Mammary epithelial cell (primary cell): ENCODE results near the gene KIF13A.

Experiments
- EZH2 ChIP-seq: IDR thresholded peaks from 2 replicates; pipeline ENCODE4 v1.6.1; 2012; ENCODE audit warnings: low read length, inconsistent platforms, borderline replicate concordance
- TF ChIP-seq, protein P1 (sequence below), 2 donors: IDR thresholded peaks in 1 of 2; conservative IDR thresholded peaks in 1 of 2; 2 replicates each; pipeline ENCODE4 v1.5.1; 2011 to 2012; ENCODE audit warnings: inconsistent platforms in 2 of 2, low read length in 2 of 2, mild to moderate bottlenecking in 2 of 2, control low read depth in 1 of 2, low read depth in 1 of 2; ENCODE audit not compliant: insufficient read depth in 1 of 2; ENCODE audit errors: extremely low read depth in 1 of 2

- TF ChIP-seq, protein P1, sequence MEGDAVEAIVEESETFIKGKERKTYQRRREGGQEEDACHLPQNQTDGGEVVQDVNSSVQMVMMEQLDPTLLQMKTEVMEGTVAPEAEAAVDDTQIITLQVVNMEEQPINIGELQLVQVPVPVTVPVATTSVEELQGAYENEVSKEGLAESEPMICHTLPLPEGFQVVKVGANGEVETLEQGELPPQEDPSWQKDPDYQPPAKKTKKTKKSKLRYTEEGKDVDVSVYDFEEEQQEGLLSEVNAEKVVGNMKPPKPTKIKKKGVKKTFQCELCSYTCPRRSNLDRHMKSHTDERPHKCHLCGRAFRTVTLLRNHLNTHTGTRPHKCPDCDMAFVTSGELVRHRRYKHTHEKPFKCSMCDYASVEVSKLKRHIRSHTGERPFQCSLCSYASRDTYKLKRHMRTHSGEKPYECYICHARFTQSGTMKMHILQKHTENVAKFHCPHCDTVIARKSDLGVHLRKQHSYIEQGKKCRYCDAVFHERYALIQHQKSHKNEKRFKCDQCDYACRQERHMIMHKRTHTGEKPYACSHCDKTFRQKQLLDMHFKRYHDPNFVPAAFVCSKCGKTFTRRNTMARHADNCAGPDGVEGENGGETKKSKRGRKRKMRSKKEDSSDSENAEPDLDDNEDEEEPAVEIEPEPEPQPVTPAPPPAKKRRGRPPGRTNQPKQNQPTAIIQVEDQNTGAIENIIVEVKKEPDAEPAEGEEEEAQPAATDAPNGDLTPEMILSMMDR (conservative IDR thresholded peaks at IDR 0.05 in 1 of 2, IDR thresholded peaks at IDR 0.05 in 1 of 2; ENCODE audit: extremely low read depth in 1 of 2, insufficient read depth in 1 of 2, low read depth in 1 of 2, low read length in 2 of 2): no peak
- no peak for TF ChIP-seq EZH2
Observed at GRCh38 chr6:17846762-17847161, 140.7 kb downstream of the KIF13A start.
